Astrocyte (in vitro differentiated cells and primary cell): ENCODE measurements around the gene FER1L5. TPM values are rescaled to one million over a fixed set of nuclear protein-coding genes. Genes with fewer than 3 reads are reported as not detected.

Source experiments
- DNase-seq: peaks from one replicate; pipeline ENCODE4 v3.0.0-alpha.2; 2010; ENCODE audit warnings: low read depth
- FAIRE-seq: peaks from 2 replicates; lab custom pipeline; 2011; peaks lifted over from hg19 to GRCh38; lab: Jason Lieb, UNC
- H2AFZ ChIP-seq: 2 replicates; pipeline ENCODE4 v1.6.0; 2012; ENCODE audit warnings: low read depth, low read length, inconsistent platforms
- H3K27ac ChIP-seq: 2 replicates; pipeline ENCODE4 v1.5.1; 2011; ENCODE audit warnings: low read depth, low read length, inconsistent platforms
- H3K27me3 ChIP-seq: 2 replicates; pipeline ENCODE4 v1.6.0; 2011; ENCODE audit warnings: low read length, inconsistent platforms; ENCODE audit not compliant: insufficient read depth
- H3K36me3 ChIP-seq: 2 replicates; pipeline ENCODE4 v1.5.1; 2011; ENCODE audit warnings: low read length, inconsistent platforms; ENCODE audit not compliant: insufficient read depth
- H3K4me1 ChIP-seq: 2 replicates; pipeline ENCODE4 v1.5.1; 2011; ENCODE audit warnings: low read length, inconsistent platforms; ENCODE audit not compliant: insufficient read depth
- H3K4me2 ChIP-seq: 2 replicates; pipeline ENCODE4 v1.6.0; 2012; ENCODE audit warnings: low read length, inconsistent platforms
- H3K4me3 ChIP-seq: 2 replicates; pipeline ENCODE4 v1.5.1; 2011; ENCODE audit warnings: low read depth, mild to moderate bottlenecking, low read length, inconsistent platforms; ENCODE audit not compliant: insufficient read depth
- H3K79me2 ChIP-seq: 2 replicates; pipeline ENCODE4 v1.6.0; 2012; ENCODE audit warnings: mild to moderate bottlenecking, low read length, inconsistent platforms; ENCODE audit not compliant: insufficient read depth
- H3K9ac ChIP-seq: 2 replicates; pipeline ENCODE4 v1.6.0; 2012; ENCODE audit warnings: mild to moderate bottlenecking, low read length, inconsistent platforms
- H3K9me3 ChIP-seq: 2 replicates; pipeline ENCODE4 v1.5.1; 2012; ENCODE audit warnings: low read depth, mild to moderate bottlenecking, low read length, inconsistent platforms; ENCODE audit not compliant: insufficient read depth
- H4K20me1 ChIP-seq: 2 replicates; pipeline ENCODE4 v1.6.0; 2012; ENCODE audit warnings: low read length, inconsistent platforms; ENCODE audit not compliant: insufficient read depth
- H3K27ac Mint-ChIP-seq: one replicate; pipeline ENCODE4 v1.8.0; 2021; ENCODE audit warnings: mild to moderate bottlenecking, mixed read lengths; ENCODE audit not compliant: unreplicated experiment
- H3K27me3 Mint-ChIP-seq: one replicate; pipeline ENCODE4 v1.8.0; 2021; ENCODE audit warnings: low read depth, mixed read lengths; ENCODE audit not compliant: unreplicated experiment
- H3K36me3 Mint-ChIP-seq: one replicate; pipeline ENCODE4 v1.8.0; 2021; ENCODE audit warnings: low read depth, mixed read lengths; ENCODE audit not compliant: unreplicated experiment
- H3K4me1 Mint-ChIP-seq: one replicate; pipeline ENCODE4 v1.8.0; 2021; ENCODE audit warnings: low read depth, mixed read lengths; ENCODE audit not compliant: unreplicated experiment
- H3K4me3 Mint-ChIP-seq: one replicate; pipeline ENCODE4 v1.8.0; 2021; ENCODE audit warnings: mild to moderate bottlenecking, moderate library complexity, mixed read lengths; ENCODE audit not compliant: unreplicated experiment
- H3K9me3 Mint-ChIP-seq: one replicate; pipeline ENCODE4 v1.8.0; 2021; ENCODE audit warnings: mild to moderate bottlenecking, mixed read lengths; ENCODE audit not compliant: unreplicated experiment
- CTCF ChIP-seq: IDR thresholded peaks from 2 replicates; pipeline ENCODE4 v1.5.1; 2011; ENCODE audit warnings: low read depth, mild to moderate bottlenecking, inconsistent platforms, low read length, moderate library complexity; ENCODE audit not compliant: insufficient read depth
- EZH2 ChIP-seq: IDR thresholded peaks from 2 replicates; pipeline ENCODE4 v1.6.1; 2012; ENCODE audit warnings: mild to moderate bottlenecking, low read length, inconsistent platforms; ENCODE audit not compliant: insufficient read depth
- total RNA-seq: library from RNA; stranded (reverse); gene quantifications from 2 replicates; pipeline ENCODE4 v1.2.1, GENCODE V29; 2021

The FER1L5 gene
- total RNA-seq, 1 donor from 2014 or later: 0.16 TPM

- H3K27ac Mint-ChIP-seq: no peak overlapping the region
- TF ChIP-seq CTCF (no peak), EZH2 (no peak)
- Histone ChIP-seq H3K4me3 (no peak overlapping the region), H2AFZ (no peak overlapping the region), H3K9me3 (no peaks in the 10 kb centered on the region), H3K4me2 (no peak overlapping the region), H4K20me1 (no peaks in the 10 kb centered on the region), H3K4me1 (no peaks in the 10 kb centered on the region), H3K36me3 (no peaks in the 10 kb centered on the region), H3K79me2 (no peaks in the 10 kb centered on the region), H3K9ac (no peak overlapping the region), H3K27me3 (no peaks in the 10 kb centered on the region), H3K27ac (no peak overlapping the region)
- H3K9me3 Mint-ChIP-seq: peaks cover 2% of the 10 kb centered on the region
- DNase-seq: no peak
- FAIRE-seq: no peak
- H3K36me3 Mint-ChIP-seq: no peaks in the 10 kb centered on the region
- H3K4me3 Mint-ChIP-seq: no peak overlapping the region
- H3K4me1 Mint-ChIP-seq: no peaks in the 10 kb centered on the region
- H3K27me3 Mint-ChIP-seq: peaks cover 10% of the 10 kb centered on the region
Observed at GRCh38 chr2:96692094-96692971, 49.8 kb downstream of the FER1L5 start.

- H3K36me3 Mint-ChIP-seq: peaks cover 1% of the 10 kb centered on the region
- no peaks in the 10 kb centered on the region for H4K20me1 ChIP-seq
- H3K27ac ChIP-seq: no peak overlapping the region
- no peak overlapping the region for H3K9ac ChIP-seq
- TF ChIP-seq EZH2: no peak
- no peak for TF ChIP-seq CTCF
- DNase-seq (no peak), FAIRE-seq (no peak)
- no peak overlapping the region for H3K4me3 ChIP-seq
- H3K79me2 ChIP-seq: no peaks in the 10 kb centered on the region
- no peaks in the 10 kb centered on the region for H3K27me3 ChIP-seq
- H2AFZ ChIP-seq: no peak overlapping the region
- peaks cover 6% of the 10 kb centered on the region for H3K27me3 Mint-ChIP-seq
- H3K27ac Mint-ChIP-seq: no peak overlapping the region
- no peaks in the 10 kb centered on the region for H3K4me1 ChIP-seq
- H3K4me3 Mint-ChIP-seq: no peak overlapping the region
- H3K9me3 ChIP-seq: no peaks in the 10 kb centered on the region
- H3K36me3 ChIP-seq: no peaks in the 10 kb centered on the region
- H3K4me1 Mint-ChIP-seq: no peaks in the 10 kb centered on the region
- H3K4me2 ChIP-seq: no peak overlapping the region
- peaks cover 2% of the 10 kb centered on the region for H3K9me3 Mint-ChIP-seq
Observed at GRCh38 chr2:96693286-96694200, 51.0 kb downstream of the FER1L5 start.
